HepG2 (cell line): ENCODE results near the gene HMGN4. TPM values are rescaled to one million over a fixed set of nuclear protein-coding genes. Genes with fewer than 3 reads are reported as not detected.

Experiments
- AGO1 ChIP-seq: fragments of 200-400 bp; formaldehyde crosslinking; IDR thresholded peaks from 2 replicates; pipeline ENCODE4 v1.6.1; 2017; ENCODE audit warnings: mild to moderate bottlenecking, low read depth, low read length, moderate library complexity; ENCODE audit not compliant: poor library complexity, severe bottlenecking
- GFI1 ChIP-seq: sonication (generic); formaldehyde crosslinking; IDR thresholded peaks from 2 replicates; pipeline ENCODE4 v1.5.0; 2020; ENCODE audit warnings: missing genetic modification reagents, mild to moderate bottlenecking, borderline replicate concordance
- HES4 ChIP-seq: sonication (generic); formaldehyde crosslinking; IDR thresholded peaks from 2 replicates; pipeline ENCODE4 v1.9.0; 2021; ENCODE audit warnings: mild to moderate bottlenecking, missing genetic modification reagents, borderline replicate concordance
- KDM3A ChIP-seq: IDR thresholded peaks from 2 replicates; pipeline ENCODE4 v1.6.1; 2018; ENCODE audit warnings: low read depth, missing compliant biosample characterization
- KLF6 ChIP-seq: IDR thresholded peaks from 2 replicates; pipeline ENCODE4 v1.8.0; 2016; ENCODE audit warnings: missing biosample characterization, missing genetic modification reagents
- POLR2A ChIP-seq, 2 experiments: IDR thresholded peaks; 2 replicates each; pipeline ENCODE4 v1.6.1; 2011; ENCODE audit warnings: low read depth in 2 of 2, low read length in 2 of 2, mild to moderate bottlenecking in 1 of 2, moderate library complexity in 1 of 2; ENCODE audit not compliant: insufficient read depth in 1 of 2
- SP140L ChIP-seq: sonication (generic); formaldehyde crosslinking; IDR thresholded peaks from 2 replicates; pipeline ENCODE4 v1.4.0; 2020; ENCODE audit warnings: missing genetic modification reagents, borderline replicate concordance
- WIZ ChIP-seq: sonication (generic); formaldehyde crosslinking; IDR thresholded peaks from 2 replicates; pipeline ENCODE4 v1.5.1; 2020; ENCODE audit warnings: mild to moderate bottlenecking, missing genetic modification reagents
- ZC3H13 ChIP-seq: sonication (generic); formaldehyde crosslinking; IDR thresholded peaks from 2 replicates; pipeline ENCODE4 v1.8.1; 2023; ENCODE audit warnings: mild to moderate bottlenecking, missing genetic modification reagents, moderate library complexity
- ZEB1 ChIP-seq: IDR thresholded peaks from 2 replicates; pipeline ENCODE4 v1.6.1; 2012; ENCODE audit warnings: mild to moderate bottlenecking, low read depth, inconsistent platforms; ENCODE audit not compliant: insufficient replicate concordance
- ZKSCAN1 ChIP-seq: fragments of 150-350 bp; IDR thresholded peaks from 2 replicates; pipeline ENCODE4 v1.6.1; 2014; ENCODE audit warnings: low read length
- ZNF225 ChIP-seq: sonication (generic); formaldehyde crosslinking; IDR thresholded peaks from 2 replicates; pipeline ENCODE4 v1.4.0; 2020; ENCODE audit warnings: mild to moderate bottlenecking, missing genetic modification reagents
- ZNF234 ChIP-seq: sonication (generic); formaldehyde crosslinking; conservative IDR thresholded peaks from 2 replicates; pipeline ENCODE4 v1.5.1; 2020; ENCODE audit warnings: mild to moderate bottlenecking, missing genetic modification reagents
- ZNF44 ChIP-seq: sonication (generic); formaldehyde crosslinking; IDR thresholded peaks from 2 replicates; pipeline ENCODE4 v1.5.1; 2020; ENCODE audit warnings: mild to moderate bottlenecking, missing genetic modification reagents
- ZNF577 ChIP-seq: sonication (generic); formaldehyde crosslinking; IDR thresholded peaks from 2 replicates; pipeline ENCODE4 v1.4.0; 2020; ENCODE audit warnings: mild to moderate bottlenecking, low read depth, missing genetic modification reagents, borderline replicate concordance
- ZNF816 ChIP-seq: sonication (generic); formaldehyde crosslinking; IDR thresholded peaks from 2 replicates; pipeline ENCODE4 v1.8.0; 2022; ENCODE audit warnings: missing genetic modification reagents, mild to moderate bottlenecking, borderline replicate concordance
- polyA plus RNA-seq, 8 experiments: library from polyadenylated mRNA; depleted of rRNA in 3 of 8; stranded (reverse) in 7 of 8; unstranded in 1 of 8; fragments of >200 nt; fragmentation: Illumina TruSeq in 4 of 8; extraction: Trizol in 4 of 8; gene quantifications; 2 replicates each; pipeline versions ENCODE4 v1.2.1 to v1.2.3, GENCODE V29; 2011 to 2016; ENCODE audit warnings: low read depth in 4 of 8, missing spikeins in 1 of 8, mixed read lengths in 1 of 8; ENCODE audit not compliant: insufficient read depth in 1 of 8
- total RNA-seq, 5 experiments: library from RNA; depleted of rRNA; stranded (reverse); fragments of >200 nt; fragmentation: Illumina TruSeq; extraction: Trizol; gene quantifications; 2 replicates each; pipeline ENCODE4 v1.2.3, GENCODE V29; 2016; ENCODE audit warnings: low read depth in 1 of 5
- TF ChIP-seq, protein P1 (sequence below): sonication (generic); formaldehyde crosslinking; IDR thresholded peaks from 2 replicates; pipeline ENCODE4 v1.9.0; 2021; ENCODE audit warnings: missing genetic modification reagents, borderline replicate concordance
- TF ChIP-seq, protein P2 (sequence below): sonication (generic); formaldehyde crosslinking; IDR thresholded peaks from 2 replicates; pipeline ENCODE4 v1.4.0; 2020; ENCODE audit warnings: missing genetic modification reagents
- TF ChIP-seq, protein P3 (sequence below): sonication (generic); formaldehyde crosslinking; IDR thresholded peaks from 2 replicates; pipeline ENCODE4 v1.4.0; 2020; ENCODE audit warnings: mild to moderate bottlenecking, missing genetic modification reagents, borderline replicate concordance
- TF ChIP-seq, protein P4 (sequence below): sonication (generic); formaldehyde crosslinking; IDR thresholded peaks from 2 replicates; pipeline ENCODE4 v1.4.0; 2020; ENCODE audit warnings: mild to moderate bottlenecking, missing genetic modification reagents

The HMGN4 gene
- total and polyA plus RNA-seq, 2 of the 13 experiments (the other 11 are each of a cell fraction or from before 2014, with no cell fraction given) = 39.9 to 52.1 TPM

DNA sequence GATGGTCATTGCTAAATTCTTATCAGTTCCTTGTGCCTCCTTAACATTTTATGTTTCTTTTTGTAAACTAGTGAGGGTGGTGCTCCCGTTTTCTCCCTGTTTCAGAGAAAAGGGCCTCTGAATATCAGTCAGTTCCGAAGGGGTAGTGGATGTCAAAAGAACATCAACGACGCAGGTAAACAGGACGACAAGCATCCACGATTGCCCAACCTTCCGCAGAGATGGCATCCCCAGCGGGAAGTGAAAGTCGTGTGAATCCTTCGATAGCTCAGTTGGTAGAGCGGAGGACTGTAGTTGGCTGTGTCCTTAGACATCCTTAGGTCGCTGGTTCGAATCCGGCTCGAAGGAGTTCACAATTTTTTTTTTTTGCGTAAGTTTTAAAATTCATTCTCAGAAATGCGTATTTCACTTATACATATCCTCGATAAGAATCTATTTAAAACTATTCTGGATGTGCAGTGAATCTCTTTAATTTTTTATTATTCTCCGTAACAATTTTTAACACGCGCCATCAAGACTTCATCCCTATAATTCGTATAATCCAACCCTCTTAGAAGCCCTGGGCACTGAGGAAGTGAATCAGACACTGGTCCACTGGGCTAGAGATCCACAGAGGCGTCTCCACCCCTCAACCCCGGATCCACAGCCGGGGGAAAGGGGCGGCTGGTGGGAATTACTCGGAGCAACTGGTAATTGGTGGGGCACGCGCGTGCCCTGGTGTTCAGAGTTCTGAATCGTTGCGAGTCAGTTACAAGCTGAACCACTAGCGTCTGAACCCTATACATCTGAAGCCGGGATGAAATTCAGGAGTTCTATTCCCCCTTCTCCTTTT is 30.7 kb downstream of the HMGN4 start (continued):
- TF ChIP-seq, protein P1, sequence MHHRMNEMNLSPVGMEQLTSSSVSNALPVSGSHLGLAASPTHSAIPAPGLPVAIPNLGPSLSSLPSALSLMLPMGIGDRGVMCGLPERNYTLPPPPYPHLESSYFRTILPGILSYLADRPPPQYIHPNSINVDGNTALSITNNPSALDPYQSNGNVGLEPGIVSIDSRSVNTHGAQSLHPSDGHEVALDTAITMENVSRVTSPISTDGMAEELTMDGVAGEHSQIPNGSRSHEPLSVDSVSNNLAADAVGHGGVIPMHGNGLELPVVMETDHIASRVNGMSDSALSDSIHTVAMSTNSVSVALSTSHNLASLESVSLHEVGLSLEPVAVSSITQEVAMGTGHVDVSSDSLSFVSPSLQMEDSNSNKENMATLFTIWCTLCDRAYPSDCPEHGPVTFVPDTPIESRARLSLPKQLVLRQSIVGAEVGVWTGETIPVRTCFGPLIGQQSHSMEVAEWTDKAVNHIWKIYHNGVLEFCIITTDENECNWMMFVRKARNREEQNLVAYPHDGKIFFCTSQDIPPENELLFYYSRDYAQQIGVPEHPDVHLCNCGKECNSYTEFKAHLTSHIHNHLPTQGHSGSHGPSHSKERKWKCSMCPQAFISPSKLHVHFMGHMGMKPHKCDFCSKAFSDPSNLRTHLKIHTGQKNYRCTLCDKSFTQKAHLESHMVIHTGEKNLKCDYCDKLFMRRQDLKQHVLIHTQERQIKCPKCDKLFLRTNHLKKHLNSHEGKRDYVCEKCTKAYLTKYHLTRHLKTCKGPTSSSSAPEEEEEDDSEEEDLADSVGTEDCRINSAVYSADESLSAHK = peak; percentile 93; the same call in 1 of the 2 replicates
- TF ChIP-seq AGO1 (no peak), ZNF234 (CRISPR knock-in tag) (no peak), ZNF577 (CRISPR knock-in tag) (no peak), GFI1 (CRISPR knock-in tag) (no peak), ZC3H13 (CRISPR knock-in tag) (no peak), ZKSCAN1 (peak; percentile 82), ZNF44 (CRISPR knock-in tag) (peak; percentile 85; the same call in 1 of the 2 replicates), HES4 (no peak), WIZ (CRISPR knock-in tag) (no peak), ZEB1 (peak; percentile 59), KDM3A (CRISPR knock-in tag) (peak; percentile 78; the same call in 1 of the 2 replicates), POLR2A (IDR thresholded peaks at IDR 0.05; ENCODE audit: insufficient read depth in 1 of 2, low read depth in 2 of 2, low read length in 2 of 2) (no peak), ZNF225 (CRISPR knock-in tag) (no peak), ZNF816 (CRISPR knock-in tag) (no peak), KLF6 (peak; percentile 88), SP140L (peak; percentile 98)
- TF ChIP-seq, protein P2, sequence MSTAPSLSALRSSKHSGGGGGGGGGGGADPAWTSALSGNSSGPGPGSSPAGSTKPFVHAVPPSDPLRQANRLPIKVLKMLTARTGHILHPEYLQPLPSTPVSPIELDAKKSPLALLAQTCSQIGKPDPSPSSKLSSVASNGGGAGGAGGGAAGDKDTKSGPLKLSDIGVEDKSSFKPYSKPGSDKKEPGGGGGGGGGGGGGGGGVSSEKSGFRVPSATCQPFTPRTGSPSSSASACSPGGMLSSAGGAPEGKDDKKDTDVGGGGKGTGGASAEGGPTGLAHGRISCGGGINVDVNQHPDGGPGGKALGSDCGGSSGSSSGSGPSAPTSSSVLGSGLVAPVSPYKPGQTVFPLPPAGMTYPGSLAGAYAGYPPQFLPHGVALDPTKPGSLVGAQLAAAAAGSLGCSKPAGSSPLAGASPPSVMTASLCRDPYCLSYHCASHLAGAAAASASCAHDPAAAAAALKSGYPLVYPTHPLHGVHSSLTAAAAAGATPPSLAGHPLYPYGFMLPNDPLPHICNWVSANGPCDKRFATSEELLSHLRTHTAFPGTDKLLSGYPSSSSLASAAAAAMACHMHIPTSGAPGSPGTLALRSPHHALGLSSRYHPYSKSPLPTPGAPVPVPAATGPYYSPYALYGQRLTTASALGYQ (CRISPR knock-in tag) = no peak; the same call in 1 of the 2 replicates
- TF ChIP-seq, protein P3, sequence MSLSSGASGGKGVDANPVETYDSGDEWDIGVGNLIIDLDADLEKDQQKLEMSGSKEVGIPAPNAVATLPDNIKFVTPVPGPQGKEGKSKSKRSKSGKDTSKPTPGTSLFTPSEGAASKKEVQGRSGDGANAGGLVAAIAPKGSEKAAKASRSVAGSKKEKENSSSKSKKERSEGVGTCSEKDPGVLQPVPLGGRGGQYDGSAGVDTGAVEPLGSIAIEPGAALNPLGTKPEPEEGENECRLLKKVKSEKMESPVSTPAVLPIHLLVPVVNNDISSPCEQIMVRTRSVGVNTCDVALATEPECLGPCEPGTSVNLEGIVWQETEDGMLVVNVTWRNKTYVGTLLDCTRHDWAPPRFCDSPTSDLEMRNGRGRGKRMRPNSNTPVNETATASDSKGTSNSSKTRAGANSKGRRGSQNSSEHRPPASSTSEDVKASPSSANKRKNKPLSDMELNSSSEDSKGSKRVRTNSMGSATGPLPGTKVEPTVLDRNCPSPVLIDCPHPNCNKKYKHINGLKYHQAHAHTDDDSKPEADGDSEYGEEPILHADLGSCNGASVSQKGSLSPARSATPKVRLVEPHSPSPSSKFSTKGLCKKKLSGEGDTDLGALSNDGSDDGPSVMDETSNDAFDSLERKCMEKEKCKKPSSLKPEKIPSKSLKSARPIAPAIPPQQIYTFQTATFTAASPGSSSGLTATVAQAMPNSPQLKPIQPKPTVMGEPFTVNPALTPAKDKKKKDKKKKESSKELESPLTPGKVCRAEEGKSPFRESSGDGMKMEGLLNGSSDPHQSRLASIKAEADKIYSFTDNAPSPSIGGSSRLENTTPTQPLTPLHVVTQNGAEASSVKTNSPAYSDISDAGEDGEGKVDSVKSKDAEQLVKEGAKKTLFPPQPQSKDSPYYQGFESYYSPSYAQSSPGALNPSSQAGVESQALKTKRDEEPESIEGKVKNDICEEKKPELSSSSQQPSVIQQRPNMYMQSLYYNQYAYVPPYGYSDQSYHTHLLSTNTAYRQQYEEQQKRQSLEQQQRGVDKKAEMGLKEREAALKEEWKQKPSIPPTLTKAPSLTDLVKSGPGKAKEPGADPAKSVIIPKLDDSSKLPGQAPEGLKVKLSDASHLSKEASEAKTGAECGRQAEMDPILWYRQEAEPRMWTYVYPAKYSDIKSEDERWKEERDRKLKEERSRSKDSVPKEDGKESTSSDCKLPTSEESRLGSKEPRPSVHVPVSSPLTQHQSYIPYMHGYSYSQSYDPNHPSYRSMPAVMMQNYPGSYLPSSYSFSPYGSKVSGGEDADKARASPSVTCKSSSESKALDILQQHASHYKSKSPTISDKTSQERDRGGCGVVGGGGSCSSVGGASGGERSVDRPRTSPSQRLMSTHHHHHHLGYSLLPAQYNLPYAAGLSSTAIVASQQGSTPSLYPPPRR (CRISPR knock-in tag) = no peak
- TF ChIP-seq, protein P4, sequence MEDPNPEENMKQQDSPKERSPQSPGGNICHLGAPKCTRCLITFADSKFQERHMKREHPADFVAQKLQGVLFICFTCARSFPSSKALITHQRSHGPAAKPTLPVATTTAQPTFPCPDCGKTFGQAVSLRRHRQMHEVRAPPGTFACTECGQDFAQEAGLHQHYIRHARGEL = no peak
